RWPE2 (cell line): ENCODE results near the gene RIPOR2.

Experiments
- ATAC-seq: fragments of 200-7000 bp; cut with Tn5 transposase; 3 replicates; pipeline ENCODE4 v1.9.1; 2021; ENCODE audit warnings: low read depth
- DNase-seq: peaks from one replicate; pipeline ENCODE4 v3.0.0-alpha.2; 2020; ENCODE audit warnings: low spot score
- H3K27ac ChIP-seq: fragments of 450-650 bp; 2 replicates; pipeline ENCODE4 v1.5.1; 2017; ENCODE audit warnings: mild to moderate bottlenecking; ENCODE audit not compliant: poor library complexity, severe bottlenecking
- H3K27me3 ChIP-seq: fragments of 250-450 bp; sonication (Bioruptor Pico); 2 replicates; pipeline ENCODE4 v1.5.1; 2021; ENCODE audit warnings: mild to moderate bottlenecking, moderate library complexity; ENCODE audit not compliant: insufficient read depth, poor library complexity, severe bottlenecking
- H3K36me3 ChIP-seq: fragments of 250-450 bp; sonication (Bioruptor Pico); 2 replicates; pipeline ENCODE4 v1.5.1; 2020; ENCODE audit warnings: low read depth, mild to moderate bottlenecking, moderate library complexity
- H3K4me1 ChIP-seq: fragments of 250-450 bp; sonication (Bioruptor Pico); 2 replicates; pipeline ENCODE4 v1.5.1; 2021; ENCODE audit warnings: mild to moderate bottlenecking, moderate library complexity; ENCODE audit not compliant: insufficient read depth, poor library complexity, severe bottlenecking
- H3K4me3 ChIP-seq: fragments of 250-450 bp; sonication (Bioruptor Pico); 2 replicates; pipeline ENCODE4 v1.5.1; 2021; ENCODE audit warnings: mild to moderate bottlenecking, moderate library complexity; ENCODE audit not compliant: severe bottlenecking
- H3K9me3 ChIP-seq: fragments of 250-450 bp; sonication (Bioruptor Pico); 2 replicates; pipeline ENCODE4 v1.5.1; 2021; ENCODE audit warnings: mild to moderate bottlenecking, moderate library complexity; ENCODE audit not compliant: severe bottlenecking
- CTCF ChIP-seq: fragments of 450-650 bp; IDR thresholded peaks from one replicate; pipeline ENCODE4 v1.5.1; 2017; ENCODE audit warnings: mild to moderate bottlenecking, moderate library complexity; ENCODE audit not compliant: poor library complexity, severe bottlenecking

The RIPOR2 gene

GRCh38 chr6:24874128-24874527 is 61.6 kb downstream of the RIPOR2 start:
- no peak for ATAC-seq
- no peak overlapping the region for H3K4me3 ChIP-seq
- no peaks in the 10 kb centered on the region for H3K4me1 ChIP-seq
- no peak overlapping the region for H3K27ac ChIP-seq
- no peaks in the 10 kb centered on the region for H3K36me3 ChIP-seq
- no peak for DNase-seq
- H3K9me3 ChIP-seq, result no peaks in the 10 kb centered on the region
- no peaks in the 10 kb centered on the region for H3K27me3 ChIP-seq
- TF ChIP-seq CTCF, result no peak

GRCh38 chr6:24872779-24873178 is 63.0 kb downstream of the RIPOR2 start:
- no peak for TF ChIP-seq CTCF
- no peak for DNase-seq
- H3K36me3 ChIP-seq, result no peaks in the 10 kb centered on the region
- no peaks in the 10 kb centered on the region for H3K9me3 ChIP-seq
- H3K4me1 ChIP-seq, result no peaks in the 10 kb centered on the region
- ATAC-seq, result no peak
- no peak overlapping the region for H3K27ac ChIP-seq
- no peaks in the 10 kb centered on the region for H3K27me3 ChIP-seq
- H3K4me3 ChIP-seq, result no peak overlapping the region

GRCh38 chr6:24868765-24869164 is 67.0 kb downstream of the RIPOR2 start:
- Histone ChIP-seq H3K4me3 (no peak overlapping the region), H3K4me1 (peaks cover 2% of the 10 kb centered on the region), H3K36me3 (no peaks in the 10 kb centered on the region), H3K27me3 (no peaks in the 10 kb centered on the region), H3K27ac (no peak overlapping the region), H3K9me3 (no peaks in the 10 kb centered on the region)
- no peak for TF ChIP-seq CTCF
- no peak for DNase-seq
- ATAC-seq, result no peak

GRCh38 chr6:24867104-24867703 is 68.6 kb downstream of the RIPOR2 start:
- no peak overlapping the region for H3K27ac ChIP-seq
- no peaks in the 10 kb centered on the region for H3K36me3 ChIP-seq
- ATAC-seq (no peak), DNase-seq (no peak)
- no peaks in the 10 kb centered on the region for H3K9me3 ChIP-seq
- peaks cover 2% of the 10 kb centered on the region for H3K4me1 ChIP-seq
- no peak overlapping the region for H3K4me3 ChIP-seq
- H3K27me3 ChIP-seq, result no peaks in the 10 kb centered on the region
- no peak for TF ChIP-seq CTCF

- DNase-seq (no peak), ATAC-seq (no peak)
- Histone ChIP-seq H3K36me3 (no peaks in the 10 kb centered on the region), H3K27ac (no peak overlapping the region), H3K4me3 (no peak overlapping the region), H3K9me3 (no peaks in the 10 kb centered on the region), H3K4me1 (peaks cover 2% of the 10 kb centered on the region), H3K27me3 (no peaks in the 10 kb centered on the region)
- TF ChIP-seq CTCF, result no peak
Observed at GRCh38 chr6:24865161-24865560, 70.6 kb downstream of the RIPOR2 start.
